Suprapubic skin (tissue), 4 donors: ENCODE data around the gene KCND2. TPM values are rescaled to one million over a fixed set of nuclear protein-coding genes. Genes with fewer than 3 reads are reported as not detected.

Experiments
- DNase-seq, 2 donors: peaks; one replicate each; pipeline ENCODE4 v3.0.0-alpha.2; 2019; ENCODE audit warnings: low spot score in 2 of 2
- H3K27ac ChIP-seq: fragments of 200-600 bp; sonication (generic); one replicate; pipeline ENCODE4 v1.5.1; 2019
- H3K27me3 ChIP-seq: fragments of 200-600 bp; sonication (generic); one replicate; pipeline ENCODE4 v1.5.1; 2019
- H3K36me3 ChIP-seq: fragments of 200-600 bp; sonication (generic); one replicate; pipeline ENCODE4 v1.5.1; 2019
- H3K4me1 ChIP-seq: fragments of 200-600 bp; sonication (generic); one replicate; pipeline ENCODE4 v1.5.1; 2019
- H3K4me3 ChIP-seq: fragments of 200-600 bp; sonication (generic); one replicate; pipeline ENCODE4 v1.5.1; 2019; ENCODE audit warnings: mild to moderate bottlenecking
- H3K9me3 ChIP-seq: fragments of 200-600 bp; sonication (generic); one replicate; pipeline ENCODE4 v1.5.1; 2019
- EP300 ChIP-seq: sonication (generic); formaldehyde crosslinking; IDR thresholded peaks from one replicate; pipeline ENCODE4 v1.6.1; 2017; ENCODE audit warnings: antibody characterized with exemption
- POLR2A ChIP-seq, 2 donors: fragments of 450-650 bp; IDR thresholded peaks; one replicate each; pipeline ENCODE4 v1.6.1; 2017; ENCODE audit warnings: antibody characterized with exemption in 2 of 2, mild to moderate bottlenecking in 2 of 2, moderate library complexity in 2 of 2
- POLR2AphosphoS5 ChIP-seq, 3 donors: sonication (generic); formaldehyde crosslinking; IDR thresholded peaks; one replicate each; pipeline ENCODE4 v1.6.1; 2017; ENCODE audit warnings: antibody characterized with exemption in 3 of 3
- whole genome bisulfite sequencing: methylation state at CpG from one replicate; pipeline ENCODE4 v1.1.5; 2018; 5-methylcytosine and 5-hydroxymethylcytosine counted together
- total RNA-seq, 4 donors: library from RNA; depleted of rRNA; stranded (reverse); fragments of >200 nt; gene quantifications; one replicate each; pipeline ENCODE4 v1.1.0, GENCODE V29; 2016
- TF ChIP-seq, protein P1 (sequence below), 2 donors: fragments of 200-600 bp in 1 of 2; fragments of 450-650 bp in 1 of 2; sonication (generic) in 1 of 2; IDR thresholded peaks; one replicate each; pipeline ENCODE4 v1.5.1; 2016 to 2019; ENCODE audit warnings: antibody characterized with exemption in 2 of 2, mild to moderate bottlenecking in 1 of 2, moderate library complexity in 1 of 2

Gene KCND2
- total RNA-seq, 4 donors from 2014 or later: 0.16 TPM; not detected in 3

DNA sequence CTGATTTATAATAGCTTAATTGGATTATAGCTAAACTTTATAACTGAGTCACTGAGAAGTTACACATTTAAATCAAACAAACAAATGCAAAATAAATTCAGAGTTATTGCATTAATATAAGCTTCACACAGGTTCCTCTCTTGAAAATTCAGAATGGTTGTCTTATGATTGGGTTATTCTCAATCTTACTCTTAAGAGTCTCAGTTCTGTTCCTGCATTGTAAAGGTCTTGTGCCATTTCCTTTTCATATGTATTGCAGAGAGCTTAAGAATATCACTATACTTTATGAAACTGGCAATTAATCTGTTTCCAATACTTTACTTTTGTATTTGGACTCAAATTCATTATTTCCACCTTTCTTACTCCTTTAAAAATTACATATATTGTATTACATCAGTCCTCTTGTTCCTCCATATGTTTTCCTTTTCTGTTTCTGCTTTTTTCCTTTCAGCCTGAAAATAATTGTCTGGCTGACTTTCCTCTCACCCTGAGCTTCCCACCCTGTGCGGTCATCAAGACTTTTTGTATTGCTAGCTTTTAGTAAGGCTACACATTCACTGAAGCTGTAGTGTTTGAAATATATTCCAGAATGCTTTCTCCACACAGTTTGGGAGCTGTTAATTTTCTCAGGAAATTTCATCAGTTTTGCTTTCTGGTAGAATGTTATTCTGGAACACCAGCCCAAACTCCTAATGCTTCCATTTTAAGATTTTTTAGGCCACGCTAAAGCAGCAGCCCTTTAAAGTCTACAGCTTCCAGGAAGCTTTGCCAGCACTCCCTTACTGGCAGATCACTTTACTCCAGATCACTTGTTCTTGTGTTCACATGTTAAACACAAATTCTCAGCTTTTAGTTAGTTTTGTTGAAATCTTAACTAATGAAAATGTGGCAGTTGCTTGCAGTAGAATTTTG lies 139.4 kb downstream of the KCND2 start:
- Histone ChIP-seq H3K4me1 (no peaks in the 10 kb centered on the region), H3K4me3 (no peak overlapping the region), H3K36me3 (no peaks in the 10 kb centered on the region), H3K27me3 (no peaks in the 10 kb centered on the region), H3K27ac (no peak overlapping the region), H3K9me3 (no peaks in the 10 kb centered on the region)
- TF ChIP-seq, protein P1, sequence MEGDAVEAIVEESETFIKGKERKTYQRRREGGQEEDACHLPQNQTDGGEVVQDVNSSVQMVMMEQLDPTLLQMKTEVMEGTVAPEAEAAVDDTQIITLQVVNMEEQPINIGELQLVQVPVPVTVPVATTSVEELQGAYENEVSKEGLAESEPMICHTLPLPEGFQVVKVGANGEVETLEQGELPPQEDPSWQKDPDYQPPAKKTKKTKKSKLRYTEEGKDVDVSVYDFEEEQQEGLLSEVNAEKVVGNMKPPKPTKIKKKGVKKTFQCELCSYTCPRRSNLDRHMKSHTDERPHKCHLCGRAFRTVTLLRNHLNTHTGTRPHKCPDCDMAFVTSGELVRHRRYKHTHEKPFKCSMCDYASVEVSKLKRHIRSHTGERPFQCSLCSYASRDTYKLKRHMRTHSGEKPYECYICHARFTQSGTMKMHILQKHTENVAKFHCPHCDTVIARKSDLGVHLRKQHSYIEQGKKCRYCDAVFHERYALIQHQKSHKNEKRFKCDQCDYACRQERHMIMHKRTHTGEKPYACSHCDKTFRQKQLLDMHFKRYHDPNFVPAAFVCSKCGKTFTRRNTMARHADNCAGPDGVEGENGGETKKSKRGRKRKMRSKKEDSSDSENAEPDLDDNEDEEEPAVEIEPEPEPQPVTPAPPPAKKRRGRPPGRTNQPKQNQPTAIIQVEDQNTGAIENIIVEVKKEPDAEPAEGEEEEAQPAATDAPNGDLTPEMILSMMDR (IDR thresholded peaks at IDR 0.05): no peak
- TF ChIP-seq POLR2A (IDR thresholded peaks at IDR 0.05): no peak
- no peak for TF ChIP-seq POLR2AphosphoS5 (IDR thresholded peaks at IDR 0.05)
- no peak for TF ChIP-seq EP300
- no peak for DNase-seq
- WGBS: 53% methylated on average over 2 of the region's 2 CpGs

DNA sequence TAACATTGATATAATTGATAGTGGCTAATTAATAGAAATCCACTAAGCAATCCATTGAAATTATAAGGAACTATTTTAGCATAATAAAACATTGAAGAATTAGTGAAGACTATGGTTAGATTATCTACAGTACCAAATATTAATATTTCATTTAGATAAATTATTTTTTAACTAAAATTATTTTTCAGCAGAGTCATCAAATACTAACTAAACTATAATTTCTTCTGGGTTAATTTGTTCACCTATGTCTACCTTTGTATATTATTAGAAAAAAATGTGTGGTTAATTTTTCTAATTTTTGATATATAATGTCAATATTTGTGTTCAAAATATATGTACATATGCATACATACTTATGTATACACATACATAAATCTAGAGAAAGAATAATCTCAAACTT lies 140.2 kb downstream of the KCND2 start:
- Histone ChIP-seq H3K9me3 (no peaks in the 10 kb centered on the region), H3K27me3 (no peaks in the 10 kb centered on the region), H3K4me1 (no peaks in the 10 kb centered on the region), H3K27ac (no peak overlapping the region), H3K36me3 (no peaks in the 10 kb centered on the region), H3K4me3 (no peak overlapping the region)
- no peak for TF ChIP-seq POLR2A (IDR thresholded peaks at IDR 0.05)
- TF ChIP-seq EP300: no peak
- TF ChIP-seq POLR2AphosphoS5 (IDR thresholded peaks at IDR 0.05): no peak
- TF ChIP-seq, protein P1 (IDR thresholded peaks at IDR 0.05): no peak
- DNase-seq: no peak

DNA sequence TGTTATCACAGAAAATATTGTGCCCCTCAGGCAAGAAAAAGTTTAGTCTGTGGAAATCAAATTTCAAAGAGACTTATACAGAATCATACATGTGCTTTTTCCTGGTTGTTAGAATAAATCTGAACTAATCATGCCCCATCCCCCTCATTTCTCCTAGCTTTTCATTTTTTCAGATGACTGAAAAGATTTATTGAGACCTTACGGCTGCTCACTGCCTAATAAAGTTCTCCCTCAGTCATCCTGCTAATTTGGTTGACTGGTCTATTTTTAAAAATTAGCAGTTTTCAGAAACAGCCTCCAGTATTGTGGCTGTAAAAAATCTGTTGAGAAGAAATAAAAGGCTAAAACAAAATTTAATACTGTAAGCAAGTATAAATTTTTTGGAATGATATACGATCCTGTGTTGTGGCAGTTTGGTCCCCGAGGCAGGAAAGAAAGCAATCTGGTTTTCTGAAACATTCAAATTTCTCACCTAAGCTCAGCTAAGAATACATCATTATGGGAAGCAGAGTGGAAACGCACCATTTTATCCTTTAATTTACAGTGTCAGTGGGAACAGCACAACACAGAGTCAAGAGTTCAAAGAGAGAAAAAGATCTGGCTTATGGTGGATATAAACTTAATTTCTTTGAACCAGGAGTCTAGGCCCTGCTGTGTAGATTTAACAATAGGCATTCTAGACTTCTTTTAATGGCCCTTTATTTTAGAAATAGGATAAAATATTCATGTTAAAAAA lies 144.4 kb downstream of the KCND2 start:
- no peaks in the 10 kb centered on the region for H3K9me3 ChIP-seq
- H3K4me1 ChIP-seq: no peaks in the 10 kb centered on the region
- no peaks in the 10 kb centered on the region for H3K27me3 ChIP-seq
- TF ChIP-seq, protein P1 (IDR thresholded peaks at IDR 0.05): no peak
- no peak for TF ChIP-seq EP300
- no peak for TF ChIP-seq POLR2A (IDR thresholded peaks at IDR 0.05)
- TF ChIP-seq POLR2AphosphoS5 (IDR thresholded peaks at IDR 0.05): no peak
- no peak for DNase-seq
- 36% methylated on average over 4 of the region's 4 CpGs for WGBS
- no peak overlapping the region for H3K4me3 ChIP-seq
- H3K36me3 ChIP-seq: no peaks in the 10 kb centered on the region
- H3K27ac ChIP-seq: no peak overlapping the region

DNA sequence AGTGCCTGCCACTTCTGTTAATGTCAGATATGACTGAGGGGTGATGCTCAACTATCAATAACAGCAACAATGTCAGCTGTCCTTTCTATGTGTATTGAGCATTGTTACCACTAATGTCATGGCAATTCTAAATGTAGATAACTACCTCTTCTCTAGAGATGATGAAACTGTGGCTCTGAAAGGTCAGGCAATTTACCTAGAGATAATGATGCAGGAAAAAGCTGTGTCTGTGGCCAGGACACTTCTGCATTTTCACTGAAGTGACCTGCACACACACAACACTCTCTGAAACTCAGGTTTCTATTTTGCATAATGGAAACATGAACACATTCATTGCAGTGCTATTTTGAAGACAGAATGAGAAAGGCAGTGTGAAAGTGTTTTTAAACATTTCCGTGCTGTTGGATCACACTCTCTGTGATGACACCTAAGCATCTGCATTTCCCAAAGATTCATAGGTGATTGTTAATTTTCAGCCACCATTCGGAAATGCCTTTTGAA lies 148.2 kb downstream of the KCND2 start:
- Histone ChIP-seq H3K27me3 (no peaks in the 10 kb centered on the region), H3K9me3 (no peaks in the 10 kb centered on the region), H3K4me1 (no peaks in the 10 kb centered on the region), H3K27ac (no peak overlapping the region), H3K36me3 (no peaks in the 10 kb centered on the region), H3K4me3 (no peak overlapping the region)
- 84% methylated on average over 2 of the region's 2 CpGs for WGBS
- TF ChIP-seq, protein P1 (IDR thresholded peaks at IDR 0.05): no peak
- no peak for DNase-seq

DNA sequence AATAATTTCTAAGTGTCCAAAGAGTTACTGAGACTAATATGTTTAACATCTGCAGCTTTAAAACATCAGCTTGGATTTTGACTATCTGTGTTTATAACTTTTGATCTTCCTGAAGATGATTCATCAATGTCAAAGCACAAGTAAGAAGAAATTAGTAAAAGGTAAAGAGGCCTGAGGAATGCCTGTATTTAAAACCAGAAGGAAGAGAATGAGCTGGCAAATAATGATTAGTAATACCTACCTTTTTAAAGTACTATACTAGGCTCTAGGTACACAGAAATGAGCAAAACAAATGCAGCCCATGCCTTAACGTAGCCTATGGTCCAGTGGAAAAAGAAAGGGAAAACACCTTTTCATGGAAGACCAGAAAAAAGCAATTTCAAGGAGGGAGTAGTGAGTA lies 158.0 kb downstream of the KCND2 start:
- DNase-seq: no peak
- H3K36me3 ChIP-seq: no peaks in the 10 kb centered on the region
- no peaks in the 10 kb centered on the region for H3K4me1 ChIP-seq
- no peak overlapping the region for H3K27ac ChIP-seq
- no peaks in the 10 kb centered on the region for H3K27me3 ChIP-seq
- H3K4me3 ChIP-seq: no peak overlapping the region
- 66% methylated on average over 1 of the region's 1 CpG for WGBS
- no peak for TF ChIP-seq POLR2A (IDR thresholded peaks at IDR 0.05)
- TF ChIP-seq EP300: no peak
- no peak for TF ChIP-seq POLR2AphosphoS5 (IDR thresholded peaks at IDR 0.05)
- TF ChIP-seq, protein P1 (IDR thresholded peaks at IDR 0.05): no peak
- no peaks in the 10 kb centered on the region for H3K9me3 ChIP-seq
